ENCODE data around the gene LENEP.

GRCh38 chr1:154998201-154998780 is 4.9 kb downstream of the LENEP start:
- TF ChIP-seq CTCF (conservative IDR thresholded peaks at IDR 0.05 in 1 of 2, IDR thresholded peaks at IDR 0.05 in 1 of 2; ENCODE audit: low read depth in 1 of 2, low read length in 2 of 2): no peak
- TF ChIP-seq EZH2 (IDR thresholded peaks at IDR 0.05; ENCODE audit: low read length, missing control alignments): no peak
